HFFc6 (cell line): ENCODE measurements around the gene RNU6-7. TPM values are rescaled to one million over a fixed set of nuclear protein-coding genes. Genes with fewer than 3 reads are reported as not detected.

Experiments
- DNase-seq: peaks from one replicate; pipeline ENCODE4 v3.0.0-alpha.2; 2018
- H3K27ac Mint-ChIP-seq: 2 replicates; pipeline ENCODE4 v1.8.0; 2020; ENCODE audit warnings: mild to moderate bottlenecking, mixed read lengths
- H3K27me3 Mint-ChIP-seq: 2 replicates; pipeline ENCODE4 v1.8.0; 2021; ENCODE audit warnings: mild to moderate bottlenecking, moderate library complexity, mixed read lengths; ENCODE audit not compliant: insufficient read depth
- H3K36me3 Mint-ChIP-seq: 2 replicates; pipeline ENCODE4 v1.8.0; 2021; ENCODE audit warnings: low read depth, mixed read lengths
- H3K4me1 Mint-ChIP-seq: 2 replicates; pipeline ENCODE4 v1.8.0; 2020; ENCODE audit warnings: low read depth, mixed read lengths
- H3K4me3 Mint-ChIP-seq: 2 replicates; pipeline ENCODE4 v1.8.0; 2020; ENCODE audit warnings: mild to moderate bottlenecking, moderate library complexity, mixed read lengths
- H3K9me3 Mint-ChIP-seq: 2 replicates; pipeline ENCODE4 v1.8.0; 2020; ENCODE audit warnings: mild to moderate bottlenecking, mixed read lengths
- CTCF ChIP-seq: fragments of 200-600 bp; sonication (generic); IDR thresholded peaks from 2 replicates; pipeline ENCODE4 v1.5.0; 2021; ENCODE audit warnings: antibody characterized with exemption, mild to moderate bottlenecking
- total RNA-seq, 6 experiments: library from RNA; stranded (reverse); fragmentation: NEBNext Ultra II Directional; extraction: Animal tissue kit (Norgen Biotek cat#: 25700); gene quantifications; 2 replicates in 1 of 6; 3 replicates in 5 of 6; pipeline ENCODE4 v1.2.3, GENCODE V29; 2021

The RNU6-7 gene
- total RNA-seq, 6 experiments from 2014 or later: not detected

- no peak for DNase-seq
- no peaks in the 10 kb centered on the region for H3K36me3 Mint-ChIP-seq
- H3K27me3 Mint-ChIP-seq: peaks cover 7% of the 10 kb centered on the region
- no peak overlapping the region for H3K4me3 Mint-ChIP-seq
- no peaks in the 10 kb centered on the region for H3K9me3 Mint-ChIP-seq
- no peak for TF ChIP-seq CTCF
- H3K27ac Mint-ChIP-seq: no peak overlapping the region
- H3K4me1 Mint-ChIP-seq: peaks cover 41% of the 10 kb centered on the region
Measured at GRCh38 chr14:32205554-32205953, 3.7 kb downstream of the RNU6-7 start.

- H3K27me3 Mint-ChIP-seq: peaks cover 7% of the 10 kb centered on the region
- H3K36me3 Mint-ChIP-seq: no peaks in the 10 kb centered on the region
- no peaks in the 10 kb centered on the region for H3K9me3 Mint-ChIP-seq
- no peak overlapping the region for H3K4me3 Mint-ChIP-seq
- H3K4me1 Mint-ChIP-seq: peaks cover 37% of the 10 kb centered on the region
- no peak for TF ChIP-seq CTCF
- no peak for DNase-seq
- no peak overlapping the region for H3K27ac Mint-ChIP-seq
Measured at GRCh38 chr14:32205984-32206383, 4.1 kb downstream of the RNU6-7 start.

- Mint-ChIP-seq H3K4me1 (peaks cover 31% of the 10 kb centered on the region), H3K4me3 (no peak overlapping the region), H3K36me3 (no peaks in the 10 kb centered on the region), H3K27me3 (peaks cover 7% of the 10 kb centered on the region), H3K27ac (no peak overlapping the region), H3K9me3 (no peaks in the 10 kb centered on the region)
- no peak for DNase-seq
- no peak for TF ChIP-seq CTCF
Measured at GRCh38 chr14:32206552-32206951, 4.7 kb downstream of the RNU6-7 start.

GRCh38 chr14:32208490-32208889 lies 6.6 kb downstream of the RNU6-7 start:
- DNase-seq: no peak
- Mint-ChIP-seq H3K36me3 (no peaks in the 10 kb centered on the region), H3K4me1 (peaks cover 15% of the 10 kb centered on the region), H3K4me3 (no peak overlapping the region), H3K27ac (no peak overlapping the region), H3K27me3 (peaks cover 5% of the 10 kb centered on the region), H3K9me3 (no peaks in the 10 kb centered on the region)
- no peak for TF ChIP-seq CTCF

GRCh38 chr14:32209471-32209870 lies 7.6 kb downstream of the RNU6-7 start:
- TF ChIP-seq CTCF: no peak
- H3K4me3 Mint-ChIP-seq: no peak overlapping the region
- DNase-seq: no peak

GRCh38 chr14:32211068-32211404 lies 9.2 kb downstream of the RNU6-7 start:
- 0 out of 2 replicates have a peak, but pooled peaks cover under 1% of the 10 kb centered on the region for H3K4me1 Mint-ChIP-seq
- no peak for TF ChIP-seq CTCF
- no peaks in the 10 kb centered on the region for H3K9me3 Mint-ChIP-seq
- peaks cover 2% of the 10 kb centered on the region for H3K27me3 Mint-ChIP-seq
- no peak for DNase-seq
- H3K4me3 Mint-ChIP-seq: no peak overlapping the region
- no peak overlapping the region for H3K27ac Mint-ChIP-seq
- H3K36me3 Mint-ChIP-seq: no peaks in the 10 kb centered on the region

More at GRCh38 chr14:32209471-32209870, 7.6 kb downstream of the RNU6-7 start:
- H3K27ac Mint-ChIP-seq: no peak overlapping the region
- H3K4me1 Mint-ChIP-seq: peaks cover 7% of the 10 kb centered on the region
- no peaks in the 10 kb centered on the region for H3K36me3 Mint-ChIP-seq
- H3K27me3 Mint-ChIP-seq: peaks cover 2% of the 10 kb centered on the region
- no peaks in the 10 kb centered on the region for H3K9me3 Mint-ChIP-seq
